Measurements from ENCODE around the gene DNAH1. TPM values are rescaled to one million over a fixed set of nuclear protein-coding genes. Genes with fewer than 3 reads are reported as not detected.

The DNAH1 gene
- total and polyA plus RNA-seq, 7 donors: 1.2 to 8.6 (median 4.6) TPM

- H3K4me3 ChIP-seq: no peak overlapping the region
- DNase-seq: no peak
- no peaks in the 10 kb centered on the region for H3K4me1 ChIP-seq
- no peak overlapping the region for H3K27ac ChIP-seq
- H3K36me3 ChIP-seq: peaks cover 0 to 11% (median 3%) of the 10 kb centered on the region in 4 donors
- 72 to 73% methylated on average over 11 of the region's 11 CpGs for WGBS, 2 donors
- TF ChIP-seq CTCF (IDR thresholded peaks at IDR 0.05) (no peak), EP300 (IDR thresholded peaks at IDR 0.05) (no peak), POLR2AphosphoS5 (IDR thresholded peaks at IDR 0.05) (no peak), POLR2A (IDR thresholded peaks at IDR 0.05) (no peak)
- no peaks in the 10 kb centered on the region for H3K9me3 ChIP-seq
- intact Hi-C loops (cut with DNase I): no loop called here
- no peaks in the 10 kb centered on the region for H3K27me3 ChIP-seq
Measured at GRCh38 chr3:52297242-52298148, 18.6 kb upstream of the DNAH1 start.

- H3K9me3 ChIP-seq: no peaks in the 10 kb centered on the region
- DNase-seq: no peak
- H3K36me3 ChIP-seq: peaks cover 0 to 7% (median 0%) of the 10 kb centered on the region in 4 donors
- no peak overlapping the region for H3K4me3 ChIP-seq
- intact Hi-C loops (cut with DNase I): no loop called here
- TF ChIP-seq POLR2A (IDR thresholded peaks at IDR 0.05) (no peak), CTCF (IDR thresholded peaks at IDR 0.05) (no peak), POLR2AphosphoS5 (IDR thresholded peaks at IDR 0.05) (no peak), EP300 (IDR thresholded peaks at IDR 0.05) (no peak)
- H3K27me3 ChIP-seq: no peaks in the 10 kb centered on the region
- H3K4me1 ChIP-seq: no peaks in the 10 kb centered on the region
- 34 to 46% methylated on average over 17 of the region's 17 CpGs for WGBS, 2 donors
- no peak overlapping the region for H3K27ac ChIP-seq
Measured at GRCh38 chr3:52298149-52299098, 17.7 kb upstream of the DNAH1 start.

GRCh38 chr3:52299247-52299878, 16.8 kb upstream of the DNAH1 start:
- 36 to 56% methylated on average over 10 of the region's 10 CpGs for WGBS, 2 donors
- Histone ChIP-seq H3K27me3 (no peaks in the 10 kb centered on the region), H3K4me1 (no peaks in the 10 kb centered on the region), H3K4me3 (no peak overlapping the region), H3K27ac (no peak overlapping the region), H3K9me3 (no peaks in the 10 kb centered on the region), H3K36me3 (no peaks in the 10 kb centered on the region)
- intact Hi-C loops (cut with DNase I): no loop called here
- no peak for DNase-seq
- no peak for TF ChIP-seq POLR2A (IDR thresholded peaks at IDR 0.05)
- no peak for TF ChIP-seq CTCF (IDR thresholded peaks at IDR 0.05)
- TF ChIP-seq EP300 (IDR thresholded peaks at IDR 0.05): no peak
- TF ChIP-seq POLR2AphosphoS5 (IDR thresholded peaks at IDR 0.05): no peak

DNA sequence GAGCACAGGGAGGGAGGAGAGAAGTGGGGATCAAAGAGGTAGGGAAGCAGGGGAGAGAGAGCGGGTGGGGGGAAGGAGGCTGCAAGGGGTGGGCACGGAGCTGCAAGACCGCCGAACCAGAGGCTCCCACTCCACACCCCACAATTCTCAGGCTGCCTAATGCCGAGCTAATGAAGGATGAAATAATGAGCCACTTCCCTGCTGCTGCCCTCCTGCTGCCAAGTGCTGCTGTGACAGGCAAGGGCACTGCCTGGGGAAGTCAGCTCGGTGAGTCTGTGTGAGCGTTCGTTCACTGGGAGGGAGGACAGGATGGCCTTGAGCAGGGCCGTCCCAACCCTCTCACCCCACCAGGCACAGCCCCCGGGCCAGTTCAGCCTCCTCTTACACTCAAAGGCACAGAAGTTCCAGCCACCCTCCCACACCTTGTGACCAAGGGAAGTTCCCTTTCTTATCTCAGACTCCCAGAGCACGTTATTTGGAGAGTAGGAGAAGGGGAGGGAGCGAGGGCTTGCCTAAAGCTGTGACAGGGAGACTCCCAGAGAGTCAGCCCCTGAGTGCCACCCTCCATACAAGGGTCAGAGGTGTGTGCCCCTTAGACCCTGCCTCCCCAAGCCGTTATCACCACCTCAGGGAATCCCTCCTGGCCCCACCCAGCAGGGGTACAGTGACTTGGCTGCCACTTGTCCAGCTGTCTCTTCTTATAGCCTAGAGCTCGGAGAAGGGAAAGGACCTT, 16.1 kb upstream of the DNAH1 start:
- no peak overlapping the region for H3K27ac ChIP-seq
- intact Hi-C loops (cut with DNase I): no loop called here
- no peaks in the 10 kb centered on the region for H3K27me3 ChIP-seq
- no peaks in the 10 kb centered on the region for H3K4me1 ChIP-seq
- 18 to 41% methylated on average over 14 of the region's 14 CpGs for WGBS, 2 donors
- TF ChIP-seq EP300 (IDR thresholded peaks at IDR 0.05): no peak
- no peak for TF ChIP-seq POLR2A (IDR thresholded peaks at IDR 0.05)
- no peak overlapping the region for H3K4me3 ChIP-seq
- no peak for DNase-seq
- H3K36me3 ChIP-seq: no peaks in the 10 kb centered on the region
- no peaks in the 10 kb centered on the region for H3K9me3 ChIP-seq
